ENCODE results near the gene ARHGEF2. TPM values are rescaled to one million over a fixed set of nuclear protein-coding genes. Genes with fewer than 3 reads are reported as not detected.

The ARHGEF2 gene
- polyA plus RNA-seq, 3 donors, result 15.4 to 271 (median 18.6) TPM

DNA sequence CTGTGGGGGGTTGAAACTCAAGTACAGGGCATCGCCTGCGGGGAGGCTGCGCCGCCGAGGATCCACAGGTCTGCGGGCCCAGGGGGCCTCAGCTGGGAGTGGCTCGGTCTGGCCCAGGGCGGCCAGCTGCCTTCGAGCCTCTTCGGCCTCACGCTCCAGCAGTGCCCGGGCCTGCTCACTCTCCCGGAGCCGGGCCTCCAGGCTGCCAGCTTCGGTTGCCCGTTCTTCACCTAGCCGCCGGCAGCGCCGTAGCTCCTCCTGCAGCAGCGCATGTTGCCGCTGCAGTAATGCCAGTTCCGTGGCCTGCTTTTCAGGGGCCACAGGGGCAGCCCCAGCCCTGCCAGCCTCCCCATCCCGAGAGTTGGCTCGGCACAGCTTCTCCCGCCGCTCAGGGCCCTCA lies 27.5 kb downstream of the ARHGEF2 start:
- H3K27me3 Mint-ChIP-seq (ENCODE audit: low read depth in 3 of 3), result peaks cover 0 to 3% (median 0%) of the 10 kb centered on the region in 3 donors
- Histone ChIP-seq H3K79me2 (ENCODE audit: insufficient read depth, low read length) (peaks cover 69% of the 10 kb centered on the region), H3K27me3 (ENCODE audit: control insufficient read depth in 2 of 2, insufficient read depth in 2 of 2, low read length in 2 of 2) (no peaks in the 10 kb centered on the region), H3K4me1 (ENCODE audit: control insufficient read depth in 1 of 2, insufficient read depth in 2 of 2, low read length in 2 of 2) (peaks cover 41 to 64% of the 10 kb centered on the region in 2 donors), H3K9me3 (replicated peaks in 1 of 2; ENCODE audit: control insufficient read depth in 1 of 2, insufficient read depth in 1 of 2, low read length in 2 of 2) (no peaks in the 10 kb centered on the region), H3K4me3 (replicated peaks in 1 of 3; ENCODE audit: low read depth in 2 of 3, low read length in 3 of 3) (no peak overlapping the region), H3K27ac (ENCODE audit: low read depth in 1 of 2, low read length in 2 of 2) (peak overlapping the region in 1 of 2 donors; percentile 74), H3K36me3 (replicated peaks in 1 of 2; ENCODE audit: control insufficient read depth in 1 of 2, insufficient read depth in 2 of 2, low read length in 2 of 2) (peaks cover 90 to 92% of the 10 kb centered on the region in 2 donors), H2AFZ (ENCODE audit: insufficient read depth, low read depth, low read length, poor library complexity, severe bottlenecking) (no peak overlapping the region), H4K20me1 (ENCODE audit: insufficient read depth, low read length) (peaks cover 71% of the 10 kb centered on the region), H3K4me2 (replicated peaks; ENCODE audit: extremely low read depth, low read length, poor library complexity, severe bottlenecking) (no peak overlapping the region), H3K9ac (ENCODE audit: insufficient read depth, low read length, poor library complexity, severe bottlenecking) (no peak overlapping the region)
- H3K36me3 Mint-ChIP-seq, result peaks cover 81 to 95% of the 10 kb centered on the region in 2 donors
- intact Hi-C loops (cut with micrococcal nuclease), result no loop called here
- 97% methylated on average over 24 of the region's 27 CpGs for WGBS (ENCODE audit: insufficient coverage)
- H3K27ac Mint-ChIP-seq, result peak overlapping the region in 1 of 7 donors; percentile 53
- TF ChIP-seq, protein P1, sequence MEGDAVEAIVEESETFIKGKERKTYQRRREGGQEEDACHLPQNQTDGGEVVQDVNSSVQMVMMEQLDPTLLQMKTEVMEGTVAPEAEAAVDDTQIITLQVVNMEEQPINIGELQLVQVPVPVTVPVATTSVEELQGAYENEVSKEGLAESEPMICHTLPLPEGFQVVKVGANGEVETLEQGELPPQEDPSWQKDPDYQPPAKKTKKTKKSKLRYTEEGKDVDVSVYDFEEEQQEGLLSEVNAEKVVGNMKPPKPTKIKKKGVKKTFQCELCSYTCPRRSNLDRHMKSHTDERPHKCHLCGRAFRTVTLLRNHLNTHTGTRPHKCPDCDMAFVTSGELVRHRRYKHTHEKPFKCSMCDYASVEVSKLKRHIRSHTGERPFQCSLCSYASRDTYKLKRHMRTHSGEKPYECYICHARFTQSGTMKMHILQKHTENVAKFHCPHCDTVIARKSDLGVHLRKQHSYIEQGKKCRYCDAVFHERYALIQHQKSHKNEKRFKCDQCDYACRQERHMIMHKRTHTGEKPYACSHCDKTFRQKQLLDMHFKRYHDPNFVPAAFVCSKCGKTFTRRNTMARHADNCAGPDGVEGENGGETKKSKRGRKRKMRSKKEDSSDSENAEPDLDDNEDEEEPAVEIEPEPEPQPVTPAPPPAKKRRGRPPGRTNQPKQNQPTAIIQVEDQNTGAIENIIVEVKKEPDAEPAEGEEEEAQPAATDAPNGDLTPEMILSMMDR (IDR thresholded peaks at IDR 0.05), result no peak
- DNase-seq, result no peak
- no peak overlapping the region for H3K4me3 Mint-ChIP-seq
- H3K9me3 Mint-ChIP-seq, result peaks cover 0 to 7% (median 0%) of the 10 kb centered on the region in 7 donors
- H3K4me1 Mint-ChIP-seq, result peaks cover 36% of the 10 kb centered on the region

DNA sequence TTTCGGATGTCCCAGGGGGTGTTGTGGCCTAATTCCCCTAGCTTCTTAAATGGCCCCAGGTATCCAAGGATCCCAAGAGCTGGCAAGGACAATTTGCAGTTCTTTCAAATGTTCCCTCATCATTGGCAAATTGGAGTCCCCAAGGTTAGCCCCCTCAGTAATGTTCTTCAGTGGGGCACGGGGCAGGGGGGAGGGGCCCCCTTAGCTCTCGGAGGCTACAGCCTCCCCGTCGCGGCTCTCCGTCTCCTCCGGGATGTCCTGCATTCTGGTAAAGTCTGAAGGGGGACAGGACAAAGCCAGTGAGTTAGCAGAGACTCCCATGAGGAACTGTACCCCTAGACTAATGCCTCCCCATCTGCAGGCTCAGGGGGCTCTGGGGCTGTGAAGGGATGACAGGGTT lies 30.6 kb downstream of the ARHGEF2 start:
- Mint-ChIP-seq H3K27ac (peak overlapping the region; percentile 60 to 95 (median 79)), H3K4me3 (no peak overlapping the region), H3K27me3 (ENCODE audit: low read depth in 3 of 3) (peaks cover 0 to 2% (median 0%) of the 10 kb centered on the region in 3 donors), H3K9me3 (peaks cover 0 to 3% (median 0%) of the 10 kb centered on the region in 7 donors), H3K36me3 (peaks cover 69 to 89% of the 10 kb centered on the region in 2 donors), H3K4me1 (peaks cover 61% of the 10 kb centered on the region)
- no peak overlapping the region for H3K9ac ChIP-seq (ENCODE audit: insufficient read depth, low read length, poor library complexity, severe bottlenecking)
- WGBS (ENCODE audit: insufficient coverage), result 100% methylated on average over 1 of the region's 8 CpGs
- peaks cover 46% of the 10 kb centered on the region for H4K20me1 ChIP-seq (ENCODE audit: insufficient read depth, low read length)
- TF ChIP-seq, protein P1 (IDR thresholded peaks at IDR 0.05), result no peak
- H3K9me3 ChIP-seq (replicated peaks in 1 of 2; ENCODE audit: control insufficient read depth in 1 of 2, insufficient read depth in 1 of 2, low read length in 2 of 2), result no peaks in the 10 kb centered on the region
- H2AFZ ChIP-seq (ENCODE audit: insufficient read depth, low read depth, low read length, poor library complexity, severe bottlenecking), result no peak overlapping the region
- H3K4me3 ChIP-seq (replicated peaks in 1 of 3; ENCODE audit: low read depth in 2 of 3, low read length in 3 of 3), result no peak overlapping the region
- H3K27me3 ChIP-seq (ENCODE audit: control insufficient read depth in 2 of 2, insufficient read depth in 2 of 2, low read length in 2 of 2), result no peaks in the 10 kb centered on the region
- no peak for DNase-seq
- peaks cover 66 to 77% of the 10 kb centered on the region in 2 donors for H3K4me1 ChIP-seq (ENCODE audit: control insufficient read depth in 1 of 2, insufficient read depth in 2 of 2, low read length in 2 of 2)
- peaks cover 60 to 62% of the 10 kb centered on the region in 2 donors for H3K36me3 ChIP-seq (replicated peaks in 1 of 2; ENCODE audit: control insufficient read depth in 1 of 2, insufficient read depth in 2 of 2, low read length in 2 of 2)
- intact Hi-C loops (cut with micrococcal nuclease), result loop anchor here in 1 of 2 donors (2.0 kb wide), 1 partner anchor 13 kb away; no protein-coding TSS in a partner anchor
- H3K4me2 ChIP-seq (replicated peaks; ENCODE audit: extremely low read depth, low read length, poor library complexity, severe bottlenecking), result no peak overlapping the region
- peaks cover 54% of the 10 kb centered on the region for H3K79me2 ChIP-seq (ENCODE audit: insufficient read depth, low read length)
- H3K27ac ChIP-seq (ENCODE audit: low read depth in 1 of 2, low read length in 2 of 2), result peak overlapping the region; percentile 75 to 81
